Body of pancreas (tissue), 4 donors: ENCODE measurements around the gene PLA2G4B. TPM values are rescaled to one million over a fixed set of nuclear protein-coding genes. Genes with fewer than 3 reads are reported as not detected.

Experiments used
- ATAC-seq: fragments of 150-250 bp; one replicate; pipeline ENCODE4 v1.9.1; 2016
- DNase-seq, 4 donors: peaks; one replicate each; pipeline ENCODE4 v3.0.0-alpha.2; 2019
- H3K27ac ChIP-seq, 4 donors: fragments of 200-600 bp; sonication (generic); 1 replicate in 3 of 4; 2 replicates in 1 of 4; pipeline versions ENCODE4 v1.5.1 to v1.6.1; 2016 to 2019; ENCODE audit warnings: mild to moderate bottlenecking in 1 of 4, mixed read lengths in 1 of 4, moderate library complexity in 1 of 4
- H3K27me3 ChIP-seq, 2 donors: fragments of 200-600 bp; sonication (generic); one replicate each; pipeline ENCODE4 v1.6.0; 2016; ENCODE audit warnings: mild to moderate bottlenecking in 1 of 2
- H3K36me3 ChIP-seq, 2 donors: fragments of 200-600 bp; sonication (generic); replicated peaks in 1 of 2; 2 replicates each; pipeline ENCODE4 v1.5.1; 2016; ENCODE audit warnings: low read depth in 2 of 2; ENCODE audit not compliant: insufficient read depth in 1 of 2
- H3K4me1 ChIP-seq: fragments of 200-600 bp; sonication (generic); one replicate; pipeline ENCODE4 v1.6.0; 2016
- H3K4me3 ChIP-seq, 2 donors: fragments of 200-600 bp; sonication (generic); 1 replicate in 1 of 2; 2 replicates in 1 of 2; pipeline ENCODE4 v1.5.1; 2016 to 2019
- H3K9me3 ChIP-seq, 3 donors: fragments of 200-600 bp; sonication (generic); 1 replicate in 2 of 3; 2 replicates in 1 of 3; pipeline ENCODE4 v1.5.1; 2016
- POLR2A ChIP-seq, 3 donors: fragments of 450-650 bp; IDR thresholded peaks; one replicate each; pipeline ENCODE4 v1.6.1; 2016; ENCODE audit warnings: antibody characterized with exemption in 3 of 3, mild to moderate bottlenecking in 2 of 3
- WGBS, 2 donors: methylation state at CpG; one replicate each; pipeline ENCODE4 v1.1.5; 2017; 5-methylcytosine and 5-hydroxymethylcytosine counted together
- intact Hi-C: fragments of 100-400 bp; cut with DNase I; formaldehyde crosslinking; loops from one replicate; pipeline ENCODE4 v1.15.1; 2023
- total RNA-seq, 2 donors: library from RNA; depleted of rRNA; stranded (reverse); fragments of >200 nt; gene quantifications; one replicate each; pipeline ENCODE4 v1.1.0, GENCODE V29; 2016
- TF ChIP-seq, protein P1 (sequence below), 7 experiments: fragments of 450-650 bp in 4 of 7; fragments of 200-600 bp in 3 of 7; sonication (generic) in 3 of 7; IDR thresholded peaks; one replicate each; pipeline ENCODE4 v1.5.1; 2016 to 2019; ENCODE audit warnings: antibody characterized with exemption in 7 of 7

The PLA2G4B gene
- total RNA-seq, 2 donors from 2014 or later, result 17.4 to 18.1 TPM

DNA sequence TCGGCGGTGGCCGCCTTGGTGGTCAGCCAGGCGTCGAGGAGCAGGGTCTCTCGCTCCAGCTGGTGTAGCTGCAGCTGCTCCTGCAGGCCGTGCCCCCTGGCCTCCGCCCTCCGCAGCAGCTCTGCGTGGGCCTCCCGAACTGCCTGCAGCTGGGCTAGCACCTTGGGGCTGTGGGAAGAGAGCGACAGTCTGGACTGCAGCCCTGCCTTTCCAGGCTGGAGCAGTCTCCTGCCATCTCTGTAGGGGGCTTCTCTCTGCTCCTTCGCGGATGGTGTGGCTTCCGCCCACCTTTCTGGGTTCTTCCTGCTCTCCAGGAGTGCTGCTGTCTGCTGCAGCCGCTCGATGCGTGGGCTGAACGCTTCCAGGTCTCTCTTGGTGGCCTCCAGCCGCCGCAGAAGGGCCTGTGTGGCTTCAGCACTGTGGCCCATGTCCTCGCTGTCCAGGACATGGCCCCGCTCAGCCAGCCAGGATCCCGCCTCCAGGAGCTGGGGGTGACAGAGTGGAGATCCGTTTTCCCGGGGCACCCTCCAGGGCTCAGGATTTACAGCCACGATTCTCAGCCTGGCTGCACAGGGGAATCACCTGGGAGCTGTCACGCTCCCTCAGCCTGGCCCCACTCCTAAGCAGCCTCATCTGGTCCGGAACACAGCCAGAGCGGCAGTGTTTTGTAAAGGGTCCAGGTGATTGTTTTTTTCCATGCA, 16.8 kb downstream of the PLA2G4B start:
- Histone ChIP-seq H3K27ac (no peak overlapping the region), H3K36me3 (no peaks in the 10 kb centered on the region), H3K9me3 (no peaks in the 10 kb centered on the region), H3K4me1 (no peaks in the 10 kb centered on the region), H3K27me3 (no peaks in the 10 kb centered on the region), H3K4me3 (no peak overlapping the region)
- no peak for TF ChIP-seq POLR2A (IDR thresholded peaks at IDR 0.05)
- TF ChIP-seq, protein P1, sequence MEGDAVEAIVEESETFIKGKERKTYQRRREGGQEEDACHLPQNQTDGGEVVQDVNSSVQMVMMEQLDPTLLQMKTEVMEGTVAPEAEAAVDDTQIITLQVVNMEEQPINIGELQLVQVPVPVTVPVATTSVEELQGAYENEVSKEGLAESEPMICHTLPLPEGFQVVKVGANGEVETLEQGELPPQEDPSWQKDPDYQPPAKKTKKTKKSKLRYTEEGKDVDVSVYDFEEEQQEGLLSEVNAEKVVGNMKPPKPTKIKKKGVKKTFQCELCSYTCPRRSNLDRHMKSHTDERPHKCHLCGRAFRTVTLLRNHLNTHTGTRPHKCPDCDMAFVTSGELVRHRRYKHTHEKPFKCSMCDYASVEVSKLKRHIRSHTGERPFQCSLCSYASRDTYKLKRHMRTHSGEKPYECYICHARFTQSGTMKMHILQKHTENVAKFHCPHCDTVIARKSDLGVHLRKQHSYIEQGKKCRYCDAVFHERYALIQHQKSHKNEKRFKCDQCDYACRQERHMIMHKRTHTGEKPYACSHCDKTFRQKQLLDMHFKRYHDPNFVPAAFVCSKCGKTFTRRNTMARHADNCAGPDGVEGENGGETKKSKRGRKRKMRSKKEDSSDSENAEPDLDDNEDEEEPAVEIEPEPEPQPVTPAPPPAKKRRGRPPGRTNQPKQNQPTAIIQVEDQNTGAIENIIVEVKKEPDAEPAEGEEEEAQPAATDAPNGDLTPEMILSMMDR (IDR thresholded peaks at IDR 0.05), result no peak
- ATAC-seq (no peak), DNase-seq (no peak)
- intact Hi-C loops, result no loop called here
- WGBS, 2 donors, result 86 to 89% methylated on average over 10 to 30 of the region's 30 CpGs

DNA sequence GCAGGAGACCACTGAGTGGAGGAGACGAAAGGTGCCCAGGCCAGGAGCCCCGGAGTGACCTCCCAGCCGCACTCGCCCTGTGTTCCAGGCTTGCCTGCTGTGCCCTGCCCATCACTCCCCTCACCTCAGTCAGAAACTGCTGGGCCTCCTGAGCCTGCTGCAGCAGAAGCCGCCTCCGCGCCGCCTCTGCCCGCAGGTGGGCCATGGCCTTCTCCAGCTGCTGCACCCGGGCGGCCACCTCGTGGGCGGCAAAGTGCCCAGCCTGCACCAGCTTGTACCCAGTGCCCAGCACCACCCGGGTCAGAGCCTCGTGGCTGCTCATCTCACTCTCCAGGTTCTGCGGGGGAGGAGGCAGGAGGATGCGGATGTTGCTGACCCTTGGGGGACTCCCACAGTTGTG, 17.6 kb downstream of the PLA2G4B start:
- ATAC-seq, result no peak
- TF ChIP-seq POLR2A (IDR thresholded peaks at IDR 0.05), result no peak
- TF ChIP-seq, protein P1 (IDR thresholded peaks at IDR 0.05), result no peak
- intact Hi-C loops, result no loop called here
- Histone ChIP-seq H3K27me3 (no peaks in the 10 kb centered on the region), H3K4me3 (no peak overlapping the region), H3K27ac (no peak overlapping the region), H3K9me3 (no peaks in the 10 kb centered on the region), H3K4me1 (no peaks in the 10 kb centered on the region), H3K36me3 (no peaks in the 10 kb centered on the region)
- 89% methylated on average over 4 to 17 of the region's 17 CpGs for WGBS, 2 donors
- no peak for DNase-seq

DNA sequence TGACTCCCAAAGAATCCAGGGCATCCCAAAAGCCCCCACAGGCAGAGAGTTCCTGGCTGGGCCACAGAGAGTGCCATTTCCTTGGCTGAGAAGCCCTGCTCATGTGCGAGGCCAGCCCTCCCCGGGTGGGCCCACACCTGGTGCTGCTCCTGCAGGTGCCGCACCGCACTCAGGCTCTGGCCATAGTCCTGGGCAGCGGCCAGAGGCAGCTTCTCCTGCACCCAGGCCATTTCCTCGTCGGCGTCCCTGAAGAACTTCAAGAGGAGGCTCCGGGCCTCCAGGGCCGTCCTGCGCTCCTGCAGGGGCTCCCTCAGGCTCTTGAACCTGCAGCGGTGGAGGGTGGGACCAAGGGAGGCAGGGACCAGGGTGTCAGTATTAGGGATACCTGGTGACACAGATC, 18.1 kb downstream of the PLA2G4B start:
- Histone ChIP-seq H3K9me3 (no peaks in the 10 kb centered on the region), H3K27me3 (no peaks in the 10 kb centered on the region), H3K27ac (no peak overlapping the region), H3K4me3 (no peak overlapping the region), H3K36me3 (no peaks in the 10 kb centered on the region), H3K4me1 (no peaks in the 10 kb centered on the region)
- WGBS, 2 donors, result 79% methylated on average over 9 of the region's 12 CpGs; no CpG with 5 or more reads in 1 of the 2 donors
- TF ChIP-seq POLR2A (IDR thresholded peaks at IDR 0.05), result no peak
- TF ChIP-seq, protein P1 (IDR thresholded peaks at IDR 0.05), result no peak
- no peak for ATAC-seq
- intact Hi-C loops, result no loop called here
- no peak for DNase-seq

DNA sequence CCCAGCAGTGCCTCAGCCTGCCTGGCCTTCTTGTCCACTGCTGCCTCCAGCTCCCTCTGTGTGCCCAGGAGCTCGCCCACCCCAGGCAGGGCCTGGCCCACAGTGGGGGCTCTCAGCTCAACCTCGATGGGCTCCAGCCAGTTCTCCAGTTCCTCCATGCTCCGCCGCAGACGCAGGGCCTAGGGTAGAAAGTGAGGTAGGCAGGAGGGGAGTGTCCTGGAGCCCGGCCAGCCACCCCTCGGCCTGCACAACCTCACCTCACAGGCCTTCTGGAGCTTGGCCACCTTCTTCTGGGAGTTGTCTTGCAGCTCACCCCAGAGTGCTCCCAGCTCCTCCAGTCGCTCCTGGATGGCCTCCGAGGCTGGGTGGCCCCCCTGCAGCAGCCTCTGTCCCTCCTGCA, 18.7 kb downstream of the PLA2G4B start:
- no peak for ATAC-seq
- Histone ChIP-seq H3K27ac (no peak overlapping the region), H3K27me3 (no peaks in the 10 kb centered on the region), H3K36me3 (no peaks in the 10 kb centered on the region), H3K4me1 (no peaks in the 10 kb centered on the region), H3K9me3 (no peaks in the 10 kb centered on the region), H3K4me3 (no peak overlapping the region)
- intact Hi-C loops, result no loop called here
- WGBS, 2 donors, result 81 to 94% methylated on average over 2 to 8 of the region's 9 CpGs
- no peak for DNase-seq
- TF ChIP-seq, protein P1 (IDR thresholded peaks at IDR 0.05), result no peak

DNA sequence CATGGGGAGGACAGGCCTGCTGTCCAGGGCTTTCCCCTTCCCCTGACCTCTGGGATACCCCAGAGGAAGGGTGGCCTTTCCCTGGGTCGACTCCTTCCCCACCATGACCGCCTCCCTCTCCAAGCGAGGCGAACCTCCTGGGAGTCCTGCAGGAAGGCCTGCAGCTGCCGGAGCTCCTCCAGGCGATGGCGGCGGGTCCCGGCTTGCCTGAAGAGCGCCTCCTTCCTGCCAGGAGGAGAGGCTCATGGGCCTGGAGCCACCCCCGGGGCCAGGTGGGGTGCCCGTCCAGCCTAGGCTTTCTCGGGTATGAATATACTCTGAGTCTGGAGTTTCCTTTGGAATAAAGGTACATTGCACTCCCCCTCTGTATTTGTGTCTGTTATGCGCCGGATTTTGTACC, 20.1 kb downstream of the PLA2G4B start:
- H3K4me1 ChIP-seq, result no peaks in the 10 kb centered on the region
- no peak for DNase-seq
- WGBS, 2 donors, result 80 to 89% methylated on average over 15 of the region's 15 CpGs
- H3K27me3 ChIP-seq, result no peaks in the 10 kb centered on the region
- intact Hi-C loops, result no loop called here
- no peak overlapping the region for H3K4me3 ChIP-seq
- H3K36me3 ChIP-seq, result no peaks in the 10 kb centered on the region
- TF ChIP-seq, protein P1 (IDR thresholded peaks at IDR 0.05), result no peak
- no peak for TF ChIP-seq POLR2A (IDR thresholded peaks at IDR 0.05)
- no peak for ATAC-seq
- no peak overlapping the region for H3K27ac ChIP-seq
- no peaks in the 10 kb centered on the region for H3K9me3 ChIP-seq
